Measurements from ENCODE around the gene GPR143. TPM values are rescaled to one million over a fixed set of nuclear protein-coding genes. Genes with fewer than 3 reads are reported as not detected.
"Not testable (repeated sequence)": the region's sequence is repeated elsewhere in the genome, so short reads cannot be mapped to it uniquely, and the experiment has no call there.

GPR143 gene
- polyA plus RNA-seq, 12 donors = 0.35 to 2.7 (median 0.88) TPM; not detected in 2

DNA sequence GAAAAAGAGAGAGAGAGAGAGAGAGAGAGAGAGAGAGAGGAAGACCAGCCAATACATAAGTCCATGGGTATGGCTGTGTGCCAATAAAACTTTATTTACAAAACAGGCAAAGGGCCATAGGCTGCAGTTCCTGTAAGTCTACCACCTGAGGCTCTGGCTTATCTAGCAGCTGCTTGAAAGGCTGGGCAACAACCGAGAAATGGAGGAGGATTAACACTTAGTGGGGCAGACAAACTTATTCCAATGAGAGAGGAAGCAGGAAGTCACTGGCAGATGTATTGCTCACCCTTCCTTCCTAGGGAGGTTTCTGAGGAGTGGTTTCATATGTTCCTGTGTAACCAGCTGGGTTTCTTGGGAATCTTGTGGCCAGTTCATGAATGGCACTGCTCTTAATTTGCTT lies 4.7 kb upstream of the GPR143 start:
- no peak for DNase-seq

GRCh38 chrX:9768321-9768839 lies 2.7 kb upstream of the GPR143 start:
- DNase-seq = not testable (repeated sequence)

DNA sequence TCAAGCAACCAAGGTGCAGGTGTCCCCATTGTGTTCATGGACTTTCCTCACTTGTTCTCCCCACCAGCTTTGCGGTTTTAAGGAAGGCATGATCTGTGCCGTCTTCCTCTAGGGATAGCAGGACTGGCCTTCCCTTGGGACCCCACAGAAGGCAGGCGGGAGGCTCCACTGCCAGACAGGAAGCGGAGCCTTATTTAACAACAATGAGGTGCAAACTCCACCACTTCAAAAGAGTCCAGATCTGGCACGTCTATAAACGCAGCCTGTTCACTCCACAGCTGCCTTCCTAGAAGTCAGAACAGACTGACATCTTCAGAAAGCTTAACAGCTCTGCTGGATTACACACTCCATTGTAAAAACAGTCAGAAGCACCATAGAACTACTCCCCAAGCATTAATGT lies 1.7 kb upstream of the GPR143 start:
- DNase-seq = no peak

DNA sequence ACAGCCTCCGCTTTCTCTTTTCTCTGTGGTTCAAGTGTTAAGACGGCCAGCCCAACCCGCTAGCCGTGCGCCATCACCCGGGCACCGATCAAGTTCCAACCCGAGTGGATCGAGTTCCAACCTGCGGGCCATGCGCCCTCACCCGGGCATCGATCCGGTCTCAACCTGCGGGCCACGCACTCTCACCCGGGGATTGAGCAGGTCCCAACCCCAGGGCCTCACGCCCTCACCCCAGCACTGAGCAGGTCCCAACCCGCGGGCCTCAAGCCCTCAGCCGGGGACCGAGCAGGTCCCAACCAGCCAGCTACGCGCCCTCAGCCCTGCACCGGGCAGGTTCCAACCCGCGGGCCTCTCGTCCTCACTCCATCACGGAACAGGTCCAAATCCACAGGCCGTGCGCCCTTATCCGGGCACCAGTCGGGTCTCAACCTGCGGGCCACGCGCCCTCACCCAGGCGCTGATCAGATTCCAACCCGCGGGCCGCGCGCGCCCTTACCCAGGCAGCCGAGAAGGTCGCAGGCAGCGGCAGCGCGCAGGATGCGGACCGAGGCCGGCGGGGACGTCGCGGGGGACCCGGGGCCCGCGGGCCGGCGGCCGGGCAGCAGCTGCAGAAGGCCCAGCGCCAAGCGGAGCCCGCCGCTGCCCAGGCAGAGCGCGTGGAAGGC lies 443 bp downstream of the GPR143 start:
- no peak for DNase-seq

- no peak for DNase-seq
Observed at GRCh38 chrX:9759337-9759736, 6.3 kb downstream of the GPR143 start.

GRCh38 chrX:9758021-9758638 lies 7.5 kb downstream of the GPR143 start:
- DNase-seq = no peak

DNA sequence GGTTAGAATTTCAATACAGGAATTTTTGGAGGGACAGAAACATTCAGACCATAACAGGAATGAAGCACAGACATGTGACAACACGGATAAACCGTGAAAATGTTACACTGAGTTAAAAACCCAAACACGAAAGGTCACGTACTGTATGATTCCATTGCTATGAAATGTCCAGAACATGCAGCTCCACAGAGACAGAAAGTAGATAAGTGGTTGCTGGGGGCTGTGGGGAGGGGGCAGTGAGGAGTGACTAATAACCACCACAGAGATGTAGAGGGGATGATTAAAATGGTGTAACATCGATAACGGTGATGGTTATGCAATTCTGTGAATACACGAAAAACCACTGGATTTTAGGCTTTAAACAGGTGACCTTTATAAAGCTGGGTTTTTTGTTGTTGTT lies 8.3 kb downstream of the GPR143 start:
- DNase-seq = no peak

DNA sequence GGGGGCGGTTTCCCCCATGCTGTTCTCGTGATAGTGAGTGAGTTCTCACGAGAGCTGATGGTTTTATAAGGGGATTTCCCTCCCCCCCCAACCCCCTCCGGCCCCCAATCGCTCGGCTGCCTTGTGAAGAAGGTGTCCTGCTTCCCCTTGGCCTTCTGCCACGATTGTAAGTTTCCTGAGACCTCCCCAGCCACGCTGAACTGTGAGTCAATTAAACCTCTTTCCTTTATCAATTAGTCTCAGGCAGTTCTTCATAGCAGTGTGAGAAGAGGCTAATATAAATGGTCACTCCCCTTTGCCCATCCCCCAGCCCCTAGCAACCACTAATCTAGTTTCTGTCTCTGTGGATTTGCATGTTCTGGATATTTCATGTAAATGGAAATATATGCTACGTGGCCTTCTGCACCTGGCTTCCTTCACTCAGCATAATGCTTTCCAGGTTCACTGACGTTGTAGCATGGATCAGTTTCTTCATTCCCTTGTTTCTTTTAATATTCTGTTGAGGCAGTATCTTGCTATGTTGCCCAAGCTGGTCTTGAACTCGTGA lies 16.4 kb downstream of the GPR143 start:
- no peak for DNase-seq

DNA sequence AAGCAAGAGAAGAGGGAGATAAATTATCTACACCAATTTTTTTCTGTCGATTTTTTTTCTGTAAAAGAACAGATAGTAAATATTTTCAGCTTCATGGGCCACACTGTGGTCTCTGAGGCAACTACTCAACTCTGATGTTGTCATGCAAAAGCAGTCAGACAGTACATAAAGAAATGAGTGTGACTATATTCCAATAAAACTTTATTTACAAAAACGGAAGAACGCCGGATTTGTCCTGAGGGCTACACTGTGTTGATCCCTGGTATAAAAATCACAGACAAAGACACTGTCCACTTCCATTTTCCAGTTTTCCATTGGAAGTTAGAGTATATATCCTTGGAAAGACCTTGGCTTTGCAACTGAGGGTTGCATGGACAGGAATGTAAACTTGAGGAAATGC lies 18.0 kb downstream of the GPR143 start:
- no peak for DNase-seq

DNA sequence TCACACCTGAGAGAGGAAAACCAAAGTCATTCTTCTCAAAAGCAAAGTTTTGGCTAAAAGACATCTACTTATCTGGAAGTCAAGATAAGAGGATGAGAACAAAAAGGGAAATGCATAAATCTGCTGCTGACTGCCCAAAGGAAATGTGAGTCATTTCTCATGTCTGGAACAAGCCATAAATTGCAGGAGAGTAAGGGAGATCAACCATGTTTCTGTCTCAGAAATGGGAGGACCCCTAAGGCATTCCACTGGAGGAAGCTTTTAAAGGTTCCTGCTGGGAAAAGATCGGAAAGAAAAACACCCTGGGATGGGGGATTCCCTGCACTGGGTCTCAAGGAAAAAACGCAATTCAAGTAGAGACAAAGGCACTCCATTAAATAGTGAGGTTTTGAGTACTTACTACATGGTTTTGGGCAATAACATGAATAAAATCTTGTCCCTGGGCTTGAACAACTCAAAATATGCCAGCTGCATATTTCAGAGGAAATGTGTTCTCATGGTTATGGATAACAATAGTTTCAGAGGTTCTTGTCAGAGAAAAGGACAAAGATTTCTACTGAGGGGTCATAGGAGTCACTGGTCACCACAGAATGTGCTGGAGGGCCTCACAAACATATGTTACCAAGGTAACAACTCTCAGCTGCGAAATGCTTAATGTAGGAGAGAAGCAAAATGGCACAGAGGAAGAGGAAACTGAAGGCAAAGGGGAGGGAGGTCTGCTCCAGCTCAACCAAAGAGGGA lies 19.3 kb downstream of the GPR143 start:
- no peak for DNase-seq

- no peak for DNase-seq
Observed at GRCh38 chrX:9745417-9746115, 20.1 kb downstream of the GPR143 start.

GRCh38 chrX:9739130-9739529 lies 26.5 kb downstream of the GPR143 start:
- DNase-seq = no peak

GRCh38 chrX:9738151-9738550 lies 27.5 kb downstream of the GPR143 start:
- no peak for DNase-seq

DNA sequence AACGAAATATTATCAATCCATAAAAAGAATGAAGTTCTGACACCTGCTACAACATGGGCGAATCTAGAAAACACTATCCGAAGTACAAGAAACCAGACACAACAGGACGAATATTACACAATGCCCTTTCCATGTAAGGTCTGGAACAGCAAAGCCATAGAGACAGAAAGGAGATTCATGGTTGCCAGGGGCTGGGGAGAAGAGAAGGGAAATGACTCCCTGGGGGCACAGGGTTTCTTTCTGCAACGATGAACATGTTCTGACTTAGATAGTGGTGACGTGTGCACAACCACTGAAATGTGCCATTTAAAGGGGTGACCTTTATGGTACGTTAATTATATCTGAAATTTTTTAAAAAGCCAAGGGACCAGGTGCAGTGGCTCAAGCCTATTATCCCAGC lies 28.3 kb downstream of the GPR143 start:
- no peak for DNase-seq

DNA sequence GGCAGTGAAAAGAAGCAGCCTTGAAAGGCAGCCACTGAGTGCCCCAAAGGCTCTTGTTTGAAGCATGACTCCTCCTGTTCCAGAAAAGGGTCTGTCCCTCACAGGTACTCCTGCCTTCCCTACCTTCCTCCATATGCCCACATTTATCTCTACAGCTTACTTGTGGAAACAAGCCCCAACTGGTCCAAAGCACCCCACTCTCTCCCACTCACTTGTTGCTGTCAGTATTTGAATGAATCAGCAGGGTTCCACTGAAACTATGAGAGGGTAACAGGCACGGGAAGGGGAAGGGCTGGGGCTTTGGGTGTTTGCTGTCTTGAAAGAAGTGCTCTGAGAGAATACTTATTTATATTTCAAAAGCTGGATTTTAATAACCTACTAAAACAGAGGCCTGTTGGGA lies 34.9 kb downstream of the GPR143 start:
- DNase-seq = no peak

DNA sequence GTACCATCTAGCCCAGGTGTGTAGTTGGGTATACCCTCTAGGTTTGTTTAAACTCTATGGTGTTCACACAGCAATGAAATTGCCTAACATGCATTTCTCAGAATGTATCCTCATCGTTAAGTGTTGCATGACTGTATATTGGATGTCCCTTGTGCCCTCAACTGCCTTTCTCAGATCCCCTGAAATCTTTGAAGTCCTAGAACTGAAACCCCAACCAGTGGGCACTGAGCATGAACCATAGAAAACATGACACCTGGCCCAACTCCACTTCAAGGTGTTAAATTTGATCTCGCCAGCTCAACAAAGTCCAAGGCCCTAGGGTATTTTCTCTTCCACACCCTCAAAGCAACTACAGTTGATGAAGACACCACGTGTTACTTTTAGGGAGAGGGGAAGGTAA lies 35.6 kb downstream of the GPR143 start:
- DNase-seq = no peak

DNA sequence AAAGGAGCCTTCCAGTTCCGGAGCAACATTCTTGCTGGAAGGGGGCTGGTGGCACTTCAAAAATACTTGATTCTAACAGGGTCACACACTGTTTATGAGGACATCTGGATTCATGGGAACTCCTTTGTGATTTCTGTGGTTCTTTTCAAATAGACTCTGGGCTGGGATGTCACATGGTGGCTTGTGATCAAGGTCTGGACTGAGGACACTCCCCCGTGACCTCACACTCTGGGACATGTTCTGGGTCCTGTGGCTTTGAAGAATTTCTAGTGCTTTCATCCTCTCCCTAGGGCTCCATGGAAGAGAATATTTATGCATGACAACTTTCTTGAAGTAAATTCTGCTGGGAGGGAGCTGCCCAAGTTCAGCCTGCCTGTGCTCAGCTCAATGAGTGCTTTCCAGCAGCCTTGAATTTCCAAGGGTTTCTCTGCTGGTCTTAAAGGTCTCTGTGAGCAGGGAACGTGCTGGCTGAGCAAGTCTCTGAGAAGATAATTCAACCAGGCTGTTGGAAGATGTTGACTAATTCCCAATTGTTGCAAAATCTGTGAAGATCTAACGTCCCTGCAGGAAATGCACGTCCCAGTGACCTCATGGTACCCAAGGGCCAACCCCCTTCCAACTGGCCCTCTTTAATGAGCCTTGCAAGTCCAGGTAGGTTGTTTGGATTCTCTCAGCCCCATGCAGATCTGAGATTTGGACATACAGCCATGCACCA lies 36.3 kb downstream of the GPR143 start:
- no peak for DNase-seq

DNA sequence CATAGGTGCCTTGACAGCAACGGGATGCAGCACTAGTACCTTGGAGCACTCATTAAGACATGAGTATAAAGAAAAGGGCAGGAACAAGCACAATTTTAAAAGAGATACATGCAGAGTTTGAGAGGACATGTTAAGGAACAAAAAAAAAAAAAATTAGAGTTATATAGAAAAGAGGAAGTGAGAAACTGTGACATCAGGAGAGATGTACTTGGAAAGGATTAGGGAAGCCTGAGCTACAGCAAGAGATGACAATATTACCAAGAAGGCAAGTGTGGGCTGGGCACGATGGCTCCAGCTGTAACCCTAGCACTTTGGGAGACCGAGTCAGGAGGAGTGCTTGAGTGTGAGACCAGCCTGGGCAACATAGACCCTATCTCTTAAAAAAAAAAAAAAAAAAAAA lies 37.4 kb downstream of the GPR143 start:
- no peak for DNase-seq

- DNase-seq = no peak
Observed at GRCh38 chrX:9724711-9725110, 40.9 kb downstream of the GPR143 start.

DNA sequence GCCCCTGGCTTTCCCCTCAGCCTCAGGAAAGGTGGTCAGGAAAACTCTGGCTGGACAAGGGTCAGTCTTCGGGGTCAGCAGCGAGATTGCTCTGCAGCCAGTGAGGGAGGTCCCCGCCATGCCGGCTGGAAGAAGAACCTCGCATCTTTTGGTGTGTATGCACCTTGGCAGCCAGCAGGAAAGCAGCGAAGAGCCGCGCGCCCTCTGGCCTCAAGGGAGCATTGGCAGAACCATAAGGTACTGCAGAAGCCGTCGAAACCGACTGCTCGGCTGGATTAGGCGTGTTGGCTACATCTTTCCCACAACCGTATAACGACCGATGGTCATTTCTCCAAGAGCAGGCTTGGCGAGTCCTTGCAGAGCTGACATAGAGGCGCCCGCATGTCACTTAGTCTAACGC lies 48.3 kb downstream of the GPR143 start:
- DNase-seq = no peak

DNA sequence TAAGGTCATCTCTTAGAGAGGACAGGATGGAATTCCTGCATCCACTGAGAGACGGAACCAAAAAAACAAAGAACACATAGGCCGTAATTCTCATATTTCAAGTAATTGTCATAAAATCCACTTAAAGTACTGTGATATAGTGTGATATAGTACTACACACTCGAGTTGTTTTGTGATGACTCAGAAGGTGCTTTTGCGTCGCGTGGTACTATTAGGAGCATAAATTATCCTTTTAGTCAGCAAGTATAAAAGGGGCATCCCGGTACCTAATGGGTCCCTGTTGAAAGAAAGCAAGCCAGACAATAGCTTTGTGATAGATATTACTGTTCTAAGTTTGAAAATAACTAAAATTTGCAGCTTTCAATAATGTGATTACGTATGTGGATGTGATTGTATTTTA lies 55.3 kb downstream of the GPR143 start:
- DNase-seq = no peak

Data from muscle of arm (tissue), 12 donors.